Measurements from ENCODE around the gene PPP1R1B.

PPP1R1B gene

DNA sequence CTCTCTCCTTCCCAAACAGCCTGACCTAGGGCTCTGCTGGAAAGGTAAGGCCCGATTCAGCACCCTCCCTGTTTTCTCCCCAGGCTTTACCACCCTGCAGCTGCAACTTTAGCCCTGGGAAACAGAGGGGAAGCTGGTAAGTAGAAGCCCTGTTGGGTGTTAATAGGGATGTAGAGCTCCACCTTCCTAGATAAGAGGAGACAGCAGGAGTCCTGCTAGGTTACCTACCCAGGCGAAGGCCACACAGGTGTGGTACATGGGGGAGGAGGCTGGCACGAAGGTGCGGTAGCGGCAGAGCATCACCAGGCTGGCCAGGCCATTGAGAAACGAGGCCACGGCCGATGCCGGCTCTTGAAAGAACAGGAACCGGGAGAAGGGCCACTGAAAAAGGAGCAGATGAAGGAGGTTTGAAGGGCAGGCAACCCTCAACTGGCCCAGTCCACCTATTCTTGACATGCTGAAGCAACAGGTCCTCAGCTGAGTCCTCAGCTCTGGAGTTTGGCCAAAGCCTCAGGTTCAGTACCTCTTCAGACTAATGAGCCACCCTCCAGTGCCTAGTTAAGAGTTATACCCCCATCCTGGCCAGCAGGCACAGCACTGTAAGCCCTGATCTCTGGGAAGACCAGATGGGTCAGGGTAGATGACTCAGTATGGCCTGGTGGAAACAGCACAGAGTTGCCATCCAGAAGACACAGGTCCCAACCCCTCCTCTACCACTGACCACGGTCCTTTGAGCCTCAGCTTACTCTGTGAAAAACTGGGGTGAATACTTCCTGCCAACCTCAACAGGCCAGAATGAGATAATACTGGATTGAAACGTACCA lies 57.8 kb downstream of the PPP1R1B start:
- no peak for DNase-seq (ENCODE audit: low spot score)
